ENCODE measurements around the gene SMAD7. TPM values are rescaled to one million over a fixed set of nuclear protein-coding genes. Genes with fewer than 3 reads are reported as not detected.

Gene SMAD7
- total RNA-seq, 1 donor from 2014 or later = 61.2 TPM

- no peak for DNase-seq (ENCODE audit: low spot score)
- H3K27me3 Mint-ChIP-seq (ENCODE audit: low read depth) = no peaks in the 10 kb centered on the region
- no peak overlapping the region for H3K27ac Mint-ChIP-seq (ENCODE audit: unreplicated experiment)
- no peaks in the 10 kb centered on the region for H3K36me3 Mint-ChIP-seq (ENCODE audit: low read depth)
- peaks cover 38% of the 10 kb centered on the region for H3K4me1 Mint-ChIP-seq (ENCODE audit: low read depth)
- no peaks in the 10 kb centered on the region for H3K9me3 Mint-ChIP-seq (ENCODE audit: low read depth)
- H3K4me3 Mint-ChIP-seq (ENCODE audit: unreplicated experiment) = no peak overlapping the region
- TF ChIP-seq CTCF (IDR thresholded peaks at IDR 0.05) = no peak
Observed at GRCh38 chr18:48982266-48982665, 31.5 kb upstream of the SMAD7 start.

- DNase-seq (ENCODE audit: low spot score) = no peak
- Mint-ChIP-seq H3K27ac (ENCODE audit: unreplicated experiment) (peak overlapping the region; percentile 60), H3K4me1 (ENCODE audit: low read depth) (peaks cover 33% of the 10 kb centered on the region), H3K9me3 (ENCODE audit: low read depth) (no peaks in the 10 kb centered on the region), H3K27me3 (ENCODE audit: low read depth) (no peaks in the 10 kb centered on the region), H3K4me3 (ENCODE audit: unreplicated experiment) (no peak overlapping the region), H3K36me3 (ENCODE audit: low read depth) (no peaks in the 10 kb centered on the region)
- no peak for TF ChIP-seq CTCF (IDR thresholded peaks at IDR 0.05)
Observed at GRCh38 chr18:48979944-48980890, 29.5 kb upstream of the SMAD7 start.

GRCh38 chr18:48977914-48978313, 27.1 kb upstream of the SMAD7 start:
- H3K4me3 Mint-ChIP-seq (ENCODE audit: unreplicated experiment) = no peak overlapping the region

GRCh38 chr18:48975817-48976649, 25.3 kb upstream of the SMAD7 start:
- no peak for DNase-seq (ENCODE audit: low spot score)
- no peaks in the 10 kb centered on the region for H3K9me3 Mint-ChIP-seq (ENCODE audit: low read depth)
- peak overlapping the region; percentile 65 for H3K4me3 Mint-ChIP-seq (ENCODE audit: unreplicated experiment)
- no peak for TF ChIP-seq CTCF (IDR thresholded peaks at IDR 0.05)
- H3K27me3 Mint-ChIP-seq (ENCODE audit: low read depth) = no peaks in the 10 kb centered on the region
- peak overlapping the region; percentile 36 for H3K27ac Mint-ChIP-seq (ENCODE audit: unreplicated experiment)
- H3K4me1 Mint-ChIP-seq (ENCODE audit: low read depth) = peaks cover 24% of the 10 kb centered on the region
- no peaks in the 10 kb centered on the region for H3K36me3 Mint-ChIP-seq (ENCODE audit: low read depth)

More at GRCh38 chr18:48977914-48978313, 27.1 kb upstream of the SMAD7 start:
- Mint-ChIP-seq H3K36me3 (ENCODE audit: low read depth) (no peaks in the 10 kb centered on the region), H3K4me1 (ENCODE audit: low read depth) (peaks cover 28% of the 10 kb centered on the region), H3K27me3 (ENCODE audit: low read depth) (no peaks in the 10 kb centered on the region), H3K9me3 (ENCODE audit: low read depth) (no peaks in the 10 kb centered on the region), H3K27ac (ENCODE audit: unreplicated experiment) (no peak overlapping the region)
- no peak for DNase-seq (ENCODE audit: low spot score)
- no peak for TF ChIP-seq CTCF (IDR thresholded peaks at IDR 0.05)

Measured in chondrocyte (in vitro differentiated cells).